HEK293 (cell line): ENCODE measurements around the gene FZD2.

Experiments used
- GLIS1 ChIP-seq: fragments of 450-650 bp; formaldehyde crosslinking; IDR thresholded peaks from 2 replicates; pipeline ENCODE4 v1.5.1; 2016; ENCODE audit warnings: missing biosample characterization, missing genetic modification characterization
- ZBTB17 ChIP-seq: fragments of 450-650 bp; formaldehyde crosslinking; IDR thresholded peaks from 2 replicates; pipeline ENCODE4 v1.5.1; 2016; ENCODE audit warnings: missing biosample characterization, missing genetic modification characterization
- ZNF335 ChIP-seq: fragments of 450-650 bp; formaldehyde crosslinking; conservative IDR thresholded peaks from 2 replicates; pipeline ENCODE4 v1.5.1; 2016; ENCODE audit warnings: missing biosample characterization, missing genetic modification characterization
- ZNF394 ChIP-seq: fragments of 450-650 bp; formaldehyde crosslinking; IDR thresholded peaks from 2 replicates; pipeline ENCODE4 v1.5.1; 2016; ENCODE audit warnings: missing biosample characterization, missing genetic modification characterization, mild to moderate bottlenecking, moderate library complexity, borderline replicate concordance
- ZNF510 ChIP-seq: fragments of 450-650 bp; formaldehyde crosslinking; IDR thresholded peaks from 2 replicates; pipeline ENCODE4 v1.5.1; 2018; ENCODE audit warnings: mild to moderate bottlenecking, missing genetic modification characterization, missing biosample characterization; ENCODE audit not compliant: insufficient replicate concordance
- ZNF521 ChIP-seq: fragments of 450-650 bp; formaldehyde crosslinking; IDR thresholded peaks from 2 replicates; pipeline ENCODE4 v1.5.1; 2017; ENCODE audit warnings: missing biosample characterization, mild to moderate bottlenecking, missing genetic modification characterization
- ZNF792 ChIP-seq: fragments of 450-650 bp; formaldehyde crosslinking; IDR thresholded peaks from 2 replicates; pipeline ENCODE4 v1.5.1; 2016; ENCODE audit warnings: missing biosample characterization, missing genetic modification characterization
- TF ChIP-seq, protein P1 (sequence below): fragments of 450-650 bp; formaldehyde crosslinking; IDR thresholded peaks from 2 replicates; pipeline ENCODE4 v1.5.1; 2016; ENCODE audit warnings: missing biosample characterization, missing genetic modification characterization
- TF ChIP-seq, protein P2 (sequence below): fragments of 450-650 bp; formaldehyde crosslinking; IDR thresholded peaks from 2 replicates; pipeline ENCODE4 v1.5.1; 2016; ENCODE audit warnings: missing biosample characterization, missing genetic modification characterization
- TF ChIP-seq, protein P3 (sequence below): fragments of 450-650 bp; formaldehyde crosslinking; IDR thresholded peaks from 2 replicates; pipeline ENCODE4 v1.5.1; 2016; ENCODE audit warnings: missing biosample characterization, missing genetic modification characterization
- TF ChIP-seq, protein P4 (sequence below): fragments of 450-650 bp; formaldehyde crosslinking; IDR thresholded peaks from 2 replicates; pipeline ENCODE4; 2016; ENCODE audit warnings: missing biosample characterization, missing genetic modification characterization
- TF ChIP-seq, protein P5 (sequence below): fragments of 450-650 bp; formaldehyde crosslinking; IDR thresholded peaks from 2 replicates; pipeline ENCODE4 v1.5.1; 2016; ENCODE audit warnings: missing biosample characterization, missing genetic modification characterization
- TF ChIP-seq, protein P6 (sequence below): fragments of 450-650 bp; formaldehyde crosslinking; IDR thresholded peaks from 2 replicates; pipeline ENCODE4 v1.5.1; 2016; ENCODE audit warnings: missing biosample characterization, missing genetic modification characterization
- TF ChIP-seq, protein P7 (sequence below): fragments of 450-650 bp; IDR thresholded peaks from 2 replicates; pipeline ENCODE4 v1.5.1; 2018; ENCODE audit warnings: missing biosample characterization, mild to moderate bottlenecking, missing genetic modification characterization
- TF ChIP-seq, protein P8 (sequence below): fragments of 450-650 bp; formaldehyde crosslinking; conservative IDR thresholded peaks from 2 replicates; pipeline ENCODE4 v1.5.1; 2016; ENCODE audit warnings: low read depth, missing biosample characterization, missing genetic modification characterization

The FZD2 gene

DNA sequence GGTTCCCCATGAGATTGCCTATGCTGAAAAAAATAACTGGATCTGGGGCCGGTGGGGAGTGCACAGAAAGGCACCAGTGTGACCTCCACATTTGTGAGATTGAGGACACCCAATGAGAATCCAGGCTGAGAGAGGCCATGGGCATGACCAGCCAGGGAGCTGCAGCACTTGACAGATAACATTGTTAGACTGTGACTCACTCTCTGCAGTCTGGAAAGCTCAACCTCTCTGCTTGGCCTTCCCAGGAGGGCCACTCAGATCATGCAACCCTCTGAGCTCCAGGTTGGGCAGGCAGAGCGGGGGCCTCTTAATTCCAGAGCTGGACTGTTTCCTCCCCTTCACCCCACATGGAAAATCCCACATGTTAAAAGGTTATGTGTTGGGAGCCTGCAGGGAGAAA lies 30.1 kb downstream of the FZD2 start (continued):
- TF ChIP-seq, protein P1, sequence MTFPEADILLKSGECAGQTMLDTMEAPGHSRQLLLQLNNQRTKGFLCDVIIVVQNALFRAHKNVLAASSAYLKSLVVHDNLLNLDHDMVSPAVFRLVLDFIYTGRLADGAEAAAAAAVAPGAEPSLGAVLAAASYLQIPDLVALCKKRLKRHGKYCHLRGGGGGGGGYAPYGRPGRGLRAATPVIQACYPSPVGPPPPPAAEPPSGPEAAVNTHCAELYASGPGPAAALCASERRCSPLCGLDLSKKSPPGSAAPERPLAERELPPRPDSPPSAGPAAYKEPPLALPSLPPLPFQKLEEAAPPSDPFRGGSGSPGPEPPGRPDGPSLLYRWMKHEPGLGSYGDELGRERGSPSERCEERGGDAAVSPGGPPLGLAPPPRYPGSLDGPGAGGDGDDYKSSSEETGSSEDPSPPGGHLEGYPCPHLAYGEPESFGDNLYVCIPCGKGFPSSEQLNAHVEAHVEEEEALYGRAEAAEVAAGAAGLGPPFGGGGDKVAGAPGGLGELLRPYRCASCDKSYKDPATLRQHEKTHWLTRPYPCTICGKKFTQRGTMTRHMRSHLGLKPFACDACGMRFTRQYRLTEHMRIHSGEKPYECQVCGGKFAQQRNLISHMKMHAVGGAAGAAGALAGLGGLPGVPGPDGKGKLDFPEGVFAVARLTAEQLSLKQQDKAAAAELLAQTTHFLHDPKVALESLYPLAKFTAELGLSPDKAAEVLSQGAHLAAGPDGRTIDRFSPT (tag by site-specific recombination): peak; percentile 65
- TF ChIP-seq, protein P2, sequence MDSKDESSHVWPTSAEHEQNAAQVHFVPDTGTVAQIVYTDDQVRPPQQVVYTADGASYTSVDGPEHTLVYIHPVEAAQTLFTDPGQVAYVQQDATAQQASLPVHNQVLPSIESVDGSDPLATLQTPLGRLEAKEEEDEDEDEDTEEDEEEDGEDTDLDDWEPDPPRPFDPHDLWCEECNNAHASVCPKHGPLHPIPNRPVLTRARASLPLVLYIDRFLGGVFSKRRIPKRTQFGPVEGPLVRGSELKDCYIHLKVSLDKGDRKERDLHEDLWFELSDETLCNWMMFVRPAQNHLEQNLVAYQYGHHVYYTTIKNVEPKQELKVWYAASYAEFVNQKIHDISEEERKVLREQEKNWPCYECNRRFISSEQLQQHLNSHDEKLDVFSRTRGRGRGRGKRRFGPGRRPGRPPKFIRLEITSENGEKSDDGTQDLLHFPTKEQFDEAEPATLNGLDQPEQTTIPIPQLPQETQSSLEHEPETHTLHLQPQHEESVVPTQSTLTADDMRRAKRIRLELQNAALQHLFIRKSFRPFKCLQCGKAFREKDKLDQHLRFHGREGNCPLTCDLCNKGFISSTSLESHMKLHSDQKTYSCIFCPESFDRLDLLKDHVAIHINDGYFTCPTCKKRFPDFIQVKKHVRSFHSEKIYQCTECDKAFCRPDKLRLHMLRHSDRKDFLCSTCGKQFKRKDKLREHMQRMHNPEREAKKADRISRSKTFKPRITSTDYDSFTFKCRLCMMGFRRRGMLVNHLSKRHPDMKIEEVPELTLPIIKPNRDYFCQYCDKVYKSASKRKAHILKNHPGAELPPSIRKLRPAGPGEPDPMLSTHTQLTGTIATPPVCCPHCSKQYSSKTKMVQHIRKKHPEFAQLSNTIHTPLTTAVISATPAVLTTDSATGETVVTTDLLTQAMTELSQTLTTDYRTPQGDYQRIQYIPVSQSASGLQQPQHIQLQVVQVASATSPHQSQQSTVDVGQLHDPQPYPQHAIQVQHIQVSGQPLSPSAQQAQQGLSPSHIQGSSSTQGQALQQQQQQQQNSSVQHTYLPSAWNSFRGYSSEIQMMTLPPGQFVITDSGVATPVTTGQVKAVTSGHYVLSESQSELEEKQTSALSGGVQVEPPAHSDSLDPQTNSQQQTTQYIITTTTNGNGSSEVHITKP: peak; percentile 94
- TF ChIP-seq ZNF394 (tag by site-specific recombination) (peak; percentile 33; the same call in 1 of the 2 replicates), ZNF335 (tag by site-specific recombination) (peak; percentile 32; the same call in 1 of the 2 replicates), ZBTB17 (peak; percentile 57; the same call in 1 of the 2 replicates), ZNF510 (tag by site-specific recombination) (no peak), ZNF521 (tag by site-specific recombination) (no peak), ZNF792 (tag by site-specific recombination) (no peak), GLIS1 (tag by site-specific recombination) (peak; percentile 64; the same call in 1 of the 2 replicates)
- TF ChIP-seq, protein P3, sequence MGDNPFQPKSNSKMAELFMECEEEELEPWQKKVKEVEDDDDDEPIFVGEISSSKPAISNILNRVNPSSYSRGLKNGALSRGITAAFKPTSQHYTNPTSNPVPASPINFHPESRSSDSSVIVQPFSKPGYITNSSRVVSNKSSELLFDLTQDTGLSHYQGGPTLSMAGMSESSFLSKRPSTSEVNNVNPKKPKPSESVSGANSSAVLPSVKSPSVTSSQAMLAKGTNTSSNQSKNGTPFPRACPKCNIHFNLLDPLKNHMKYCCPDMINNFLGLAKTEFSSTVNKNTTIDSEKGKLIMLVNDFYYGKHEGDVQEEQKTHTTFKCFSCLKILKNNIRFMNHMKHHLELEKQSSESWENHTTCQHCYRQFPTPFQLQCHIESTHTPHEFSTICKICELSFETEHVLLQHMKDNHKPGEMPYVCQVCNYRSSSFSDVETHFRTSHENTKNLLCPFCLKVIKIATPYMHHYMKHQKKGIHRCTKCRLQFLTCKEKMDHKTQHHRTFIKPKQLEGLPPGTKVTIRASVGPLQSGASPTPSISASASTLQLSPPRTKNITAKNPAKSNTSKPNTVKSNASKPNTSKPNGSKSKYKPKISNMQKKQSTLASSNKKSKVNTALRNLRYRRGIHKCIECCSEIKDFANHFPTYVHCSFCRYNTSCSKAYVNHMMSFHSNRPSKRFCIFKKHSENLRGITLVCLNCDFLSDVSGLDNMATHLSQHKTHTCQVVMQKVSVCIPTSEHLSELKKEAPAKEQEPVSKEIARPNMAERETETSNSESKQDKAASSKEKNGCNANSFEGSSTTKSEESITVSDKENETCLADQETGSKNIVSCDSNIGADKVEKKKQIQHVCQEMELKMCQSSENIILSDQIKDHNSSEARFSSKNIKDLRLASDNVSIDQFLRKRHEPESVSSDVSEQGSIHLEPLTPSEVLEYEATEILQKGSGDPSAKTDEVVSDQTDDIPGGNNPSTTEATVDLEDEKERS (tag by site-specific recombination): no peak
- TF ChIP-seq, protein P4, sequence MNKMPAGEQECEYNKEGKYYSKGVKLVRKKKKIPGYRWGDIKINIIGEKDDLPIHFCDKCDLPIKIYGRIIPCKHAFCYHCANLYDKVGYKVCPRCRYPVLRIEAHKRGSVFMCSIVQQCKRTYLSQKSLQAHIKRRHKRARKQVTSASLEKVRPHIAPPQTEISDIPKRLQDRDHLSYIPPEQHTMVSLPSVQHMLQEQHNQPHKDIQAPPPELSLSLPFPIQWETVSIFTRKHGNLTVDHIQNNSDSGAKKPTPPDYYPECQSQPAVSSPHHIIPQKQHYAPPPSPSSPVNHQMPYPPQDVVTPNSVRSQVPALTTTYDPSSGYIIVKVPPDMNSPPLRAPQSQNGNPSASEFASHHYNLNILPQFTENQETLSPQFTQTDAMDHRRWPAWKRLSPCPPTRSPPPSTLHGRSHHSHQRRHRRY: no peak
- TF ChIP-seq, protein P5, sequence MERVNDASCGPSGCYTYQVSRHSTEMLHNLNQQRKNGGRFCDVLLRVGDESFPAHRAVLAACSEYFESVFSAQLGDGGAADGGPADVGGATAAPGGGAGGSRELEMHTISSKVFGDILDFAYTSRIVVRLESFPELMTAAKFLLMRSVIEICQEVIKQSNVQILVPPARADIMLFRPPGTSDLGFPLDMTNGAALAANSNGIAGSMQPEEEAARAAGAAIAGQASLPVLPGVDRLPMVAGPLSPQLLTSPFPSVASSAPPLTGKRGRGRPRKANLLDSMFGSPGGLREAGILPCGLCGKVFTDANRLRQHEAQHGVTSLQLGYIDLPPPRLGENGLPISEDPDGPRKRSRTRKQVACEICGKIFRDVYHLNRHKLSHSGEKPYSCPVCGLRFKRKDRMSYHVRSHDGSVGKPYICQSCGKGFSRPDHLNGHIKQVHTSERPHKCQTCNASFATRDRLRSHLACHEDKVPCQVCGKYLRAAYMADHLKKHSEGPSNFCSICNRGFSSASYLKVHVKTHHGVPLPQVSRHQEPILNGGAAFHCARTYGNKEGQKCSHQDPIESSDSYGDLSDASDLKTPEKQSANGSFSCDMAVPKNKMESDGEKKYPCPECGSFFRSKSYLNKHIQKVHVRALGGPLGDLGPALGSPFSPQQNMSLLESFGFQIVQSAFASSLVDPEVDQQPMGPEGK (tag by site-specific recombination): 0 out of 2 replicates have a peak, but pooled peaks have one; percentile 20
- TF ChIP-seq, protein P6, sequence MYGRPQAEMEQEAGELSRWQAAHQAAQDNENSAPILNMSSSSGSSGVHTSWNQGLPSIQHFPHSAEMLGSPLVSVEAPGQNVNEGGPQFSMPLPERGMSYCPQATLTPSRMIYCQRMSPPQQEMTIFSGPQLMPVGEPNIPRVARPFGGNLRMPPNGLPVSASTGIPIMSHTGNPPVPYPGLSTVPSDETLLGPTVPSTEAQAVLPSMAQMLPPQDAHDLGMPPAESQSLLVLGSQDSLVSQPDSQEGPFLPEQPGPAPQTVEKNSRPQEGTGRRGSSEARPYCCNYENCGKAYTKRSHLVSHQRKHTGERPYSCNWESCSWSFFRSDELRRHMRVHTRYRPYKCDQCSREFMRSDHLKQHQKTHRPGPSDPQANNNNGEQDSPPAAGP (tag by site-specific recombination): no peak
- TF ChIP-seq, protein P7, sequence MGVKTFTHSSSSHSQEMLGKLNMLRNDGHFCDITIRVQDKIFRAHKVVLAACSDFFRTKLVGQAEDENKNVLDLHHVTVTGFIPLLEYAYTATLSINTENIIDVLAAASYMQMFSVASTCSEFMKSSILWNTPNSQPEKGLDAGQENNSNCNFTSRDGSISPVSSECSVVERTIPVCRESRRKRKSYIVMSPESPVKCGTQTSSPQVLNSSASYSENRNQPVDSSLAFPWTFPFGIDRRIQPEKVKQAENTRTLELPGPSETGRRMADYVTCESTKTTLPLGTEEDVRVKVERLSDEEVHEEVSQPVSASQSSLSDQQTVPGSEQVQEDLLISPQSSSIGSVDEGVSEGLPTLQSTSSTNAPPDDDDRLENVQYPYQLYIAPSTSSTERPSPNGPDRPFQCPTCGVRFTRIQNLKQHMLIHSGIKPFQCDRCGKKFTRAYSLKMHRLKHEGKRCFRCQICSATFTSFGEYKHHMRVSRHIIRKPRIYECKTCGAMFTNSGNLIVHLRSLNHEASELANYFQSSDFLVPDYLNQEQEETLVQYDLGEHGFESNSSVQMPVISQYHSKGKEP (tag by site-specific recombination): no peak
- TF ChIP-seq, protein P8, sequence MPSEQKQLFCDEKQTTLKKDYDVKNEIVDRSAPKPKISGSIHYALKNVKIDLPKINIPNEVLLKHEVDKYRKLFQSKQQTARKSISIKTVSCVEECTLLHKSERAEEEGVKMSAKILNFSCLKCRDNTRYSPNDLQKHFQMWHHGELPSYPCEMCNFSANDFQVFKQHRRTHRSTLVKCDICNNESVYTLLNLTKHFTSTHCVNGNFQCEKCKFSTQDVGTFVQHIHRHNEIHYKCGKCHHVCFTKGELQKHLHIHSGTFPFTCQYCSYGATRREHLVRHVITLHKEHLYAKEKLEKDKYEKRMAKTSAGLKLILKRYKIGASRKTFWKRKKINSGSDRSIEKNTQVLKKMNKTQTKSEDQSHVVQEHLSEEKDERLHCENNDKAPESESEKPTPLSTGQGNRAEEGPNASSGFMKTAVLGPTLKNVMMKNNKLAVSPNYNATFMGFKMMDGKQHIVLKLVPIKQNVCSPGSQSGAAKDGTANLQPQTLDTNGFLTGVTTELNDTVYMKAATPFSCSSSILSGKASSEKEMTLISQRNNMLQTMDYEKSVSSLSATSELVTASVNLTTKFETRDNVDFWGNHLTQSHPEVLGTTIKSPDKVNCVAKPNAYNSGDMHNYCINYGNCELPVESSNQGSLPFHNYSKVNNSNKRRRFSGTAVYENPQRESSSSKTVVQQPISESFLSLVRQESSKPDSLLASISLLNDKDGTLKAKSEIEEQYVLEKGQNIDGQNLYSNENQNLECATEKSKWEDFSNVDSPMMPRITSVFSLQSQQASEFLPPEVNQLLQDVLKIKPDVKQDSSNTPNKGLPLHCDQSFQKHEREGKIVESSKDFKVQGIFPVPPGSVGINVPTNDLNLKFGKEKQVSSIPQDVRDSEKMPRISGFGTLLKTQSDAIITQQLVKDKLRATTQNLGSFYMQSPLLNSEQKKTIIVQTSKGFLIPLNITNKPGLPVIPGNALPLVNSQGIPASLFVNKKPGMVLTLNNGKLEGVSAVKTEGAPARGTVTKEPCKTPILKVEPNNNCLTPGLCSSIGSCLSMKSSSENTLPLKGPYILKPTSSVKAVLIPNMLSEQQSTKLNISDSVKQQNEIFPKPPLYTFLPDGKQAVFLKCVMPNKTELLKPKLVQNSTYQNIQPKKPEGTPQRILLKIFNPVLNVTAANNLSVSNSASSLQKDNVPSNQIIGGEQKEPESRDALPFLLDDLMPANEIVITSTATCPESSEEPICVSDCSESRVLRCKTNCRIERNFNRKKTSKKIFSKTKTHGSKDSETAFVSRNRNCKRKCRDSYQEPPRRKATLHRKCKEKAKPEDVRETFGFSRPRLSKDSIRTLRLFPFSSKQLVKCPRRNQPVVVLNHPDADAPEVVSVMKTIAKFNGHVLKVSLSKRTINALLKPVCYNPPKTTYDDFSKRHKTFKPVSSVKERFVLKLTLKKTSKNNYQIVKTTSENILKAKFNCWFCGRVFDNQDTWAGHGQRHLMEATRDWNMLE (tag by site-specific recombination): no peak
